DOHH2 (cell line): ENCODE data around the gene DGAT2L6.
"Not testable (repeated sequence)": the region's sequence is repeated elsewhere in the genome, so short reads cannot be mapped to it uniquely, and the experiment has no call there.

ENCODE experiments used
- H3F3A ChIP-seq: fragments of 200-600 bp; sonication (generic), shearing (Covaris generic); 2 replicates; pipeline ENCODE4 v1.6.0; 2016; ENCODE audit warnings: antibody characterized with exemption, mild to moderate bottlenecking; ENCODE audit not compliant: control insufficient read depth, insufficient read depth
- H3K27ac ChIP-seq: fragments of 200-600 bp; sonication (generic); 2 replicates; pipeline ENCODE4 v1.5.1; 2014; ENCODE audit warnings: low read depth, mild to moderate bottlenecking, low read length, moderate library complexity
- H3K27me3 ChIP-seq: fragments of 200-600 bp; sonication (generic); 2 replicates; pipeline ENCODE4 v1.6.1; 2014; ENCODE audit warnings: mild to moderate bottlenecking, low read length, mixed read lengths; ENCODE audit not compliant: control insufficient read depth
- H3K36me3 ChIP-seq: fragments of 200-600 bp; sonication (generic); 2 replicates; pipeline ENCODE4 v1.6.1; 2014; ENCODE audit warnings: mild to moderate bottlenecking, low read length, moderate library complexity, mixed read lengths; ENCODE audit not compliant: control insufficient read depth
- H3K4me1 ChIP-seq: fragments of 200-600 bp; sonication (generic); 2 replicates; pipeline ENCODE4 v1.6.1; 2014; ENCODE audit warnings: mild to moderate bottlenecking, low read length, mixed read lengths; ENCODE audit not compliant: control insufficient read depth
- H3K4me2 ChIP-seq: fragments of 200-600 bp; sonication (generic); 2 replicates; pipeline ENCODE4 v1.6.0; 2014; ENCODE audit warnings: mild to moderate bottlenecking, low read length, moderate library complexity
- H3K4me3 ChIP-seq: fragments of 200-600 bp; sonication (generic); 2 replicates; pipeline ENCODE4 v1.5.1; 2014; ENCODE audit warnings: mild to moderate bottlenecking, low read length, mixed read lengths
- H3K79me2 ChIP-seq: fragments of 200-600 bp; sonication (generic); 2 replicates; pipeline ENCODE4 v1.6.1; 2014; ENCODE audit warnings: mild to moderate bottlenecking, low read length, mixed read lengths; ENCODE audit not compliant: control insufficient read depth
- H3K9me2 ChIP-seq: fragments of 200-600 bp; sonication (generic); replicated peaks from 2 replicates; pipeline ENCODE4 v1.6.1; 2014; ENCODE audit warnings: mild to moderate bottlenecking, low read length, mixed read lengths; ENCODE audit not compliant: control insufficient read depth
- H3K9me3 ChIP-seq: fragments of 200-600 bp; sonication (generic); 2 replicates; pipeline ENCODE4 v1.6.1; 2014; ENCODE audit warnings: antibody characterized with exemption, low read length, mixed read lengths; ENCODE audit not compliant: control insufficient read depth, insufficient read depth
- H4K20me1 ChIP-seq: fragments of 200-600 bp; sonication (generic); 2 replicates; pipeline ENCODE4 v1.6.0; 2014; ENCODE audit warnings: low read depth, mild to moderate bottlenecking, antibody characterized with exemption, low read length, moderate library complexity; ENCODE audit not compliant: control insufficient read depth, insufficient read depth
- EZH2phosphoT487 ChIP-seq: fragments of 200-600 bp; sonication (generic); IDR thresholded peaks from 2 replicates; pipeline ENCODE4 v1.6.1; 2017; ENCODE audit warnings: borderline replicate concordance, mild to moderate bottlenecking, antibody characterized with exemption, low read length, moderate library complexity, mixed read lengths
- TF ChIP-seq, protein P1 (sequence below): fragments of 200-600 bp; sonication (generic); IDR thresholded peaks from one replicate; pipeline ENCODE4 v1.5.1; 2014; ENCODE audit warnings: antibody characterized with exemption, mild to moderate bottlenecking, low read depth, low read length; ENCODE audit not compliant: poor library complexity, severe bottlenecking

Gene DGAT2L6

DNA sequence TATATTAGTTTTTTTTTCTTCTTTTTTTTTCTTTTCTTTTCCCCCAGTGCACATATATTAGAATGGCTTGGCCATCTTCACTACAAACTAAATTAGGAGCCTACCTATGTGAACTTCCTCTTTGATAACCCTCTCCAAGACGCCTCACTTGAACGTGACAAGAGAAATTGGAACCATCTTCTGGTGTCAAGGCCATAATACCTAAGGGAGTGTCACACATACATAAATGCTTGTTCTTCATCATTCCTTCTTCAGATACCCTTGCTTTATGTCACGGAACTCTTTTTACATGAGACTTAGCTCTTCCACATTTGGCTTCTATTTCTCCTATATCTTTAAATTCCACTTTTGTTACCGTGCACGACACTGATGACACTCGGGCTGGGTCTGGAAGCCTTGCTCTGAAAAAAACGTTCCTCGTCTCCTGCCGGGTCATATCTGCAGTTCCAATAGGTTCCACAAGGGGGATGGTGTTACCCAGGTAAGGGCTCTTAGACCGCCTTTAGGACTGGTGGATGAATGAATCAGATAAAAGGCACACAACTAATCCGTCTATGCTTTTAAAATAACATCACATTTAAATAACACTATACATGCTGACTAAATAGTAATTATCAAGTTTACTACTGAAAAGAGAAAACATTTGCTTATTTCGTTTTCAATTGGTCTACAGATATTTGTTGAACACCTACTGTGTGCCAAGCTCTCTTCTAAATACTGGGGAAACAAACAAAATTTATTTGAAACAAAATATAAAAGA is 19.9 kb downstream of the DGAT2L6 start:
- no peak for TF ChIP-seq EZH2phosphoT487
- TF ChIP-seq, protein P1, sequence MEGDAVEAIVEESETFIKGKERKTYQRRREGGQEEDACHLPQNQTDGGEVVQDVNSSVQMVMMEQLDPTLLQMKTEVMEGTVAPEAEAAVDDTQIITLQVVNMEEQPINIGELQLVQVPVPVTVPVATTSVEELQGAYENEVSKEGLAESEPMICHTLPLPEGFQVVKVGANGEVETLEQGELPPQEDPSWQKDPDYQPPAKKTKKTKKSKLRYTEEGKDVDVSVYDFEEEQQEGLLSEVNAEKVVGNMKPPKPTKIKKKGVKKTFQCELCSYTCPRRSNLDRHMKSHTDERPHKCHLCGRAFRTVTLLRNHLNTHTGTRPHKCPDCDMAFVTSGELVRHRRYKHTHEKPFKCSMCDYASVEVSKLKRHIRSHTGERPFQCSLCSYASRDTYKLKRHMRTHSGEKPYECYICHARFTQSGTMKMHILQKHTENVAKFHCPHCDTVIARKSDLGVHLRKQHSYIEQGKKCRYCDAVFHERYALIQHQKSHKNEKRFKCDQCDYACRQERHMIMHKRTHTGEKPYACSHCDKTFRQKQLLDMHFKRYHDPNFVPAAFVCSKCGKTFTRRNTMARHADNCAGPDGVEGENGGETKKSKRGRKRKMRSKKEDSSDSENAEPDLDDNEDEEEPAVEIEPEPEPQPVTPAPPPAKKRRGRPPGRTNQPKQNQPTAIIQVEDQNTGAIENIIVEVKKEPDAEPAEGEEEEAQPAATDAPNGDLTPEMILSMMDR = peak; percentile 52
- Histone ChIP-seq H3F3A (no peaks in the 10 kb centered on the region), H3K27me3 (no peaks in the 10 kb centered on the region), H3K27ac (no peak overlapping the region), H3K4me3 (no peak overlapping the region), H3K9me3 (no peaks in the 10 kb centered on the region), H4K20me1 (no peaks in the 10 kb centered on the region), H3K4me1 (no peaks in the 10 kb centered on the region), H3K9me2 (no peaks in the 10 kb centered on the region), H3K4me2 (no peak overlapping the region), H3K36me3 (no peaks in the 10 kb centered on the region), H3K79me2 (no peaks in the 10 kb centered on the region)

DNA sequence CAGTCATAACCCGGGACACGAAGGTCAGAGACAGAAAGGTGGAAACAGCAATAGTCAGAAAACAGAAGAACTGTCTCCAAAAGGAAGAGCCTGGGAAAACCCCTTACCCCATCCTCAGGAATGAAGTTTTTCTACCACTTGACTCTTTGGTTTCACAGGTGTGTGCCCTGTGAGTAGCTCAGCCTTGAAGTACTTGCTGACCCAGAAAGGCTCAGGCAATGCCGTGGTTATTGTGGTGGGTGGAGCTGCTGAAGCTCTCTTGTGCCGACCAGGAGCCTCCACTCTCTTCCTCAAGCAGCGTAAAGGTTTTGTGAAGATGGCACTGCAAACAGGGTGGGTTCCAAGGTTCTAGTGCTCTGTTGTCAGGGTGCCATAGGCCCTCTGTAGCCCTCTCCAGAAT is 24.4 kb downstream of the DGAT2L6 start:
- no peaks in the 10 kb centered on the region for H3K9me2 ChIP-seq
- H3K9me3 ChIP-seq = no peaks in the 10 kb centered on the region
- H3K79me2 ChIP-seq = no peaks in the 10 kb centered on the region
- H3F3A ChIP-seq = no peaks in the 10 kb centered on the region
- H3K27ac ChIP-seq = no peak overlapping the region
- no peaks in the 10 kb centered on the region for H3K4me1 ChIP-seq
- H3K36me3 ChIP-seq = no peaks in the 10 kb centered on the region
- no peaks in the 10 kb centered on the region for H3K27me3 ChIP-seq
- H3K4me3 ChIP-seq = no peak overlapping the region
- H4K20me1 ChIP-seq = no peaks in the 10 kb centered on the region
- no peak overlapping the region for H3K4me2 ChIP-seq
- TF ChIP-seq, protein P1 = no peak
- no peak for TF ChIP-seq EZH2phosphoT487

DNA sequence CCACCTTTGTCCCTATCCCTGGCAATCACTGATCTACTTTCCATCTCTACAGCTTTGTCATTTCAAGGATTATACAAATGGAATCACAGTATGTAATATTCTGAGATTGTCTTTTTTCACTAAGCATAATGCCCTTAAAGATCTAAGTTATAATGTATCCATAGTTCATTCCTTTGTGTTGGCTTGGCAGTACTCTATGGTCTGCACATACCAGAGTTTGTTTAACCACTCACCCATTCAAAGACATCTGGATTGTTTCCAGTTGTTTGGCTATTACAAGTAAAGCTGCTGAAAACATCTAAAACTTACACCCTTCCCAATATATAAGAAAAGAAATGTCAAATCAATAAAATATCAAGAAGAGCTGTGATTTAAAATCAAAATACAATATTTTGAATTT is 31.2 kb downstream of the DGAT2L6 start:
- no peaks in the 10 kb centered on the region for H4K20me1 ChIP-seq
- H3K4me2 ChIP-seq = no peak overlapping the region
- H3F3A ChIP-seq = no peaks in the 10 kb centered on the region
- TF ChIP-seq, protein P1 = no peak
- no peak for TF ChIP-seq EZH2phosphoT487
- H3K27ac ChIP-seq = no peak overlapping the region
- H3K79me2 ChIP-seq = no peaks in the 10 kb centered on the region
- no peak overlapping the region for H3K4me3 ChIP-seq
- H3K9me2 ChIP-seq = no peaks in the 10 kb centered on the region
- H3K4me1 ChIP-seq = no peaks in the 10 kb centered on the region
- no peaks in the 10 kb centered on the region for H3K36me3 ChIP-seq
- no peaks in the 10 kb centered on the region for H3K27me3 ChIP-seq
- no peaks in the 10 kb centered on the region for H3K9me3 ChIP-seq

DNA sequence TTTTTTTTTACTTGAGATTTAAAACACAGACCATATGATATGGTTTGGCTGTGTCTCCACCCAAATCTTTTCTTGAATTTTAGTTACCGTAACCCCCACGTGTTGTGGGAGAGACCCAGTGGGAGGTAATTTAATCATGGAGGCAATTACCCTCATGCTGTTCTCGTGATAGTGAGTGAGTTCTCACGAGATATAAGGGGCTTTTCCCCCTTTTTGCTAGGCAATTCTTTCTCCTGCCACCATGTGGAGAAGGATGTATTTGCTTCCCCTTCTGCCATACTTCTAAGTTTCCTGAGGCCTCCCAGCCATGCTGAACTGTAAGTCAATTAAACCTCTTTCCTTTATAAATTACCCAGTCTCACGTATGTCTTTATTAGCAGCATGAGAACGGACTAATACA is 32.3 kb downstream of the DGAT2L6 start:
- H3K27me3 ChIP-seq, H4K20me1 ChIP-seq, H3K27ac ChIP-seq, H3K79me2 ChIP-seq, H3F3A ChIP-seq, H3K4me3 ChIP-seq, H3K9me3 ChIP-seq, H3K4me2 ChIP-seq, H3K9me2 ChIP-seq, H3K36me3 ChIP-seq, H3K4me1 ChIP-seq: not testable (repeated sequence)
